ENCODE results near the gene SSUH2. TPM values are rescaled to one million over a fixed set of nuclear protein-coding genes. Genes with fewer than 3 reads are reported as not detected.
A peak's percentile ranks its signal among the peaks of the same experiment; 100 is the strongest.

The SSUH2 gene
- total RNA-seq, 2 experiments from 2014 or later, result not detected

- CTCF ChIA-PET, result interaction anchor here (1.2 kb wide), 1 partner anchor 183 kb away, joined by 3 read pairs; no protein-coding TSS in a partner anchor
- Mint-ChIP-seq H3K4me1 (peaks cover 22% of the 10 kb centered on the region), H3K27ac (no peak overlapping the region), H3K36me3 (ENCODE audit: low read depth) (no peaks in the 10 kb centered on the region), H3K9me3 (no peaks in the 10 kb centered on the region), H3K27me3 (peaks cover 6% of the 10 kb centered on the region), H3K4me3 (no peak overlapping the region)
- POLR2A ChIA-PET, result no interaction called here
- DNase-seq, result no peak
Measured at GRCh38 chr3:8624612-8625011, 20.0 kb downstream of the SSUH2 start.

- no peaks in the 10 kb centered on the region for H3K9me3 Mint-ChIP-seq
- H3K27me3 Mint-ChIP-seq, result peaks cover 4% of the 10 kb centered on the region
- CTCF ChIA-PET, result interaction anchor here (1.2 kb wide), 1 partner anchor 182 kb away, joined by 3 read pairs; no protein-coding TSS in a partner anchor
- no peak overlapping the region for H3K27ac Mint-ChIP-seq
- peaks cover 15% of the 10 kb centered on the region for H3K4me1 Mint-ChIP-seq
- no peak for DNase-seq
- POLR2A ChIA-PET, result no interaction called here
- no peak overlapping the region for H3K4me3 Mint-ChIP-seq
- no peaks in the 10 kb centered on the region for H3K36me3 Mint-ChIP-seq (ENCODE audit: low read depth)
Measured at GRCh38 chr3:8623741-8624140, 20.9 kb downstream of the SSUH2 start.

GRCh38 chr3:8622873-8623691 is 21.5 kb downstream of the SSUH2 start:
- peaks cover 11% of the 10 kb centered on the region for H3K4me1 Mint-ChIP-seq
- ChIA-PET POLR2A (no interaction called here), CTCF (interaction anchor here (1.0 to 1.2 kb wide), 2 partner anchors 181 to 206 kb away, joined by 3 read pairs; no protein-coding TSS in a partner anchor)
- no peak overlapping the region for H3K4me3 Mint-ChIP-seq
- H3K27me3 Mint-ChIP-seq, result peaks cover 4% of the 10 kb centered on the region
- no peaks in the 10 kb centered on the region for H3K36me3 Mint-ChIP-seq (ENCODE audit: low read depth)
- no peak overlapping the region for H3K27ac Mint-ChIP-seq
- DNase-seq, result peak; percentile 57
- H3K9me3 Mint-ChIP-seq, result no peaks in the 10 kb centered on the region

GRCh38 chr3:8621872-8622271 is 22.7 kb downstream of the SSUH2 start:
- Mint-ChIP-seq H3K27me3 (peaks cover 4% of the 10 kb centered on the region), H3K36me3 (ENCODE audit: low read depth) (no peaks in the 10 kb centered on the region), H3K27ac (no peak overlapping the region), H3K4me3 (no peak overlapping the region), H3K4me1 (peaks cover 9% of the 10 kb centered on the region), H3K9me3 (no peaks in the 10 kb centered on the region)
- DNase-seq, result no peak
- ChIA-PET CTCF (interaction anchor here (1.0 kb wide), 1 partner anchor 205 kb away, joined by 3 read pairs; no protein-coding TSS in a partner anchor), POLR2A (no interaction called here)

- ChIA-PET CTCF (no interaction called here), POLR2A (no interaction called here)
- Mint-ChIP-seq H3K4me3 (no peak overlapping the region), H3K27me3 (peaks cover 4% of the 10 kb centered on the region), H3K9me3 (no peaks in the 10 kb centered on the region), H3K4me1 (peaks cover 9% of the 10 kb centered on the region), H3K27ac (no peak overlapping the region), H3K36me3 (ENCODE audit: low read depth) (no peaks in the 10 kb centered on the region)
- no peak for DNase-seq
Measured at GRCh38 chr3:8621141-8621540, 23.5 kb downstream of the SSUH2 start.

GRCh38 chr3:8619548-8619947 is 25.1 kb downstream of the SSUH2 start:
- no peaks in the 10 kb centered on the region for H3K36me3 Mint-ChIP-seq (ENCODE audit: low read depth)
- CTCF ChIA-PET, result no interaction called here
- no peak overlapping the region for H3K4me3 Mint-ChIP-seq
- POLR2A ChIA-PET, result no interaction called here
- no peak overlapping the region for H3K27ac Mint-ChIP-seq
- no peaks in the 10 kb centered on the region for H3K27me3 Mint-ChIP-seq
- H3K9me3 Mint-ChIP-seq, result no peaks in the 10 kb centered on the region
- DNase-seq, result no peak
- peaks cover 9% of the 10 kb centered on the region for H3K4me1 Mint-ChIP-seq

GRCh38 chr3:8618950-8619349 is 25.6 kb downstream of the SSUH2 start:
- no peaks in the 10 kb centered on the region for H3K27me3 Mint-ChIP-seq
- ChIA-PET POLR2A (no interaction called here), CTCF (no interaction called here)
- H3K27ac Mint-ChIP-seq, result no peak overlapping the region
- peaks cover 9% of the 10 kb centered on the region for H3K4me1 Mint-ChIP-seq
- no peak overlapping the region for H3K4me3 Mint-ChIP-seq
- DNase-seq, result no peak
- H3K9me3 Mint-ChIP-seq, result no peaks in the 10 kb centered on the region
- H3K36me3 Mint-ChIP-seq (ENCODE audit: low read depth), result no peaks in the 10 kb centered on the region

- CTCF ChIA-PET, result no interaction called here
- no peak for DNase-seq
- no peaks in the 10 kb centered on the region for H3K9me3 Mint-ChIP-seq
- no peaks in the 10 kb centered on the region for H3K36me3 Mint-ChIP-seq (ENCODE audit: low read depth)
- no peaks in the 10 kb centered on the region for H3K27me3 Mint-ChIP-seq
- POLR2A ChIA-PET, result no interaction called here
- peaks cover 4% of the 10 kb centered on the region for H3K4me1 Mint-ChIP-seq
- no peak overlapping the region for H3K27ac Mint-ChIP-seq
- H3K4me3 Mint-ChIP-seq, result no peak overlapping the region
Measured at GRCh38 chr3:8617921-8618320, 26.7 kb downstream of the SSUH2 start.

- H3K9me3 Mint-ChIP-seq, result no peaks in the 10 kb centered on the region
- H3K27me3 Mint-ChIP-seq, result no peaks in the 10 kb centered on the region
- CTCF ChIA-PET, result no interaction called here
- H3K36me3 Mint-ChIP-seq (ENCODE audit: low read depth), result no peaks in the 10 kb centered on the region
- POLR2A ChIA-PET, result no interaction called here
- no peaks in the 10 kb centered on the region for H3K4me1 Mint-ChIP-seq
- H3K27ac Mint-ChIP-seq, result no peak overlapping the region
- H3K4me3 Mint-ChIP-seq, result no peak overlapping the region
- DNase-seq, result no peak
Measured at GRCh38 chr3:8610951-8611350, 33.6 kb downstream of the SSUH2 start.

GRCh38 chr3:8608791-8609467 is 35.7 kb downstream of the SSUH2 start:
- Mint-ChIP-seq H3K27me3 (no peaks in the 10 kb centered on the region), H3K9me3 (no peaks in the 10 kb centered on the region), H3K4me3 (no peak overlapping the region), H3K4me1 (no peaks in the 10 kb centered on the region), H3K27ac (no peak overlapping the region), H3K36me3 (ENCODE audit: low read depth) (no peaks in the 10 kb centered on the region)
- DNase-seq, result no peak
- CTCF ChIA-PET, result no interaction called here
- POLR2A ChIA-PET, result no interaction called here

- ChIA-PET POLR2A (no interaction called here), CTCF (no interaction called here)
Measured at GRCh38 chr3:8608041-8608790, 36.4 kb downstream of the SSUH2 start.

GRCh38 chr3:8607234-8608040 is 37.2 kb downstream of the SSUH2 start:
- H3K9me3 Mint-ChIP-seq, result no peaks in the 10 kb centered on the region
- DNase-seq, result no peak
- no peaks in the 10 kb centered on the region for H3K27me3 Mint-ChIP-seq
- H3K27ac Mint-ChIP-seq, result no peak overlapping the region
- H3K4me3 Mint-ChIP-seq, result no peak overlapping the region
- no peaks in the 10 kb centered on the region for H3K36me3 Mint-ChIP-seq (ENCODE audit: low read depth)
- ChIA-PET POLR2A (no interaction called here), CTCF (interaction anchor here (1.2 kb wide), 1 partner anchor 287 kb away, joined by 3 read pairs; no protein-coding TSS in a partner anchor)
- H3K4me1 Mint-ChIP-seq, result no peaks in the 10 kb centered on the region

More at GRCh38 chr3:8608041-8608790, 36.4 kb downstream of the SSUH2 start:
- no peak for DNase-seq
- no peaks in the 10 kb centered on the region for H3K4me1 Mint-ChIP-seq
- H3K27me3 Mint-ChIP-seq, result no peaks in the 10 kb centered on the region
- H3K4me3 Mint-ChIP-seq, result no peak overlapping the region
- H3K9me3 Mint-ChIP-seq, result no peaks in the 10 kb centered on the region
- H3K27ac Mint-ChIP-seq, result no peak overlapping the region
- H3K36me3 Mint-ChIP-seq (ENCODE audit: low read depth), result no peaks in the 10 kb centered on the region
